IMR-90 (cell line): ENCODE data around the gene PCED1B. TPM values are rescaled to one million over a fixed set of nuclear protein-coding genes. Genes with fewer than 3 reads are reported as not detected.

Experiments used
- ATAC-seq: fragments of 200-7000 bp; cut with Tn5 transposase; 2 replicates; pipeline ENCODE4 v1.9.1; 2020; ENCODE audit warnings: low read depth, mild to moderate bottlenecking, moderate library complexity
- BruUV-seq: library from RNA; stranded (reverse); fragments of 400-500 nt; replicated peaks from 2 replicates; lab custom pipeline; 2021; lab: Mats Ljungman, UMichigan
- CTCF ChIA-PET: fragments of 300-600 bp; formaldehyde crosslinking; extraction: SDS; loops from one replicate; lab custom pipeline; 2021; ENCODE audit warnings: antibody characterized with exemption; lab: Yijun Ruan, JAX
- POLR2A ChIA-PET: fragments of 300-600 bp; sonication (Branson Sonifier 250); formaldehyde crosslinking; loops from one replicate; lab custom pipeline; 2022; ENCODE audit warnings: antibody characterized with exemption; ENCODE audit not compliant: unreplicated experiment; lab: Charles Lee
- DNase-seq: peaks from one replicate; pipeline ENCODE4 v3.0.0; 2013
- H2AFZ ChIP-seq: replicated peaks from 2 replicates; pipeline ENCODE3; 2013; ENCODE audit warnings: low read length, mild to moderate bottlenecking; ENCODE audit not compliant: poor library complexity
- H2AK5ac ChIP-seq: 2 replicates; pipeline ENCODE4 v1.6.1; 2013; ENCODE audit warnings: low read depth, low read length, inconsistent platforms
- H2AK9ac ChIP-seq: replicated peaks from 2 replicates; pipeline ENCODE3; 2013; ENCODE audit warnings: mild to moderate bottlenecking, low read depth, low read length, moderate library complexity; ENCODE audit not compliant: poor library complexity
- H2BK120ac ChIP-seq: 2 replicates; pipeline ENCODE4 v1.6.1; 2013; ENCODE audit warnings: low read depth, low read length, inconsistent platforms
- H2BK15ac ChIP-seq: 3 replicates; pipeline ENCODE4 v1.6.1; 2013; ENCODE audit warnings: low read depth, low read length, inconsistent platforms
- H2BK20ac ChIP-seq: 2 replicates; pipeline ENCODE4 v1.6.1; 2013; ENCODE audit warnings: low read depth, mild to moderate bottlenecking, inconsistent platforms, low read length, moderate library complexity
- H2BK5ac ChIP-seq: 2 replicates; pipeline ENCODE4 v1.6.1; 2013; ENCODE audit warnings: mild to moderate bottlenecking, low read depth, low read length, inconsistent platforms; ENCODE audit not compliant: poor library complexity, severe bottlenecking
- H3K14ac ChIP-seq: replicated peaks from 2 replicates; pipeline ENCODE4 v1.6.1; 2013; ENCODE audit warnings: low read depth, low read length, inconsistent platforms
- H3K18ac ChIP-seq: 2 replicates; pipeline ENCODE4 v1.6.1; 2013; ENCODE audit warnings: low read depth, low read length, control low read depth
- H3K23ac ChIP-seq: 2 replicates; pipeline ENCODE4 v1.6.1; 2013; ENCODE audit warnings: low read depth, low read length, inconsistent platforms
- H3K27ac ChIP-seq: 2 replicates; pipeline ENCODE4 v1.5.1; 2013; ENCODE audit warnings: mild to moderate bottlenecking, control low read depth, low read length; ENCODE audit not compliant: insufficient read depth
- H3K27me3 ChIP-seq: 2 replicates; pipeline ENCODE4 v1.6.1; 2013; ENCODE audit warnings: low read length; ENCODE audit not compliant: control insufficient read depth, insufficient read depth
- H3K36me3 ChIP-seq: 2 replicates; pipeline ENCODE4 v1.6.1; 2013; ENCODE audit warnings: low read length, mixed read lengths; ENCODE audit not compliant: control insufficient read depth, insufficient read depth
- H3K4ac ChIP-seq: 2 replicates; pipeline ENCODE4 v1.6.1; 2013; ENCODE audit warnings: low read depth, low read length, inconsistent platforms
- H3K4me1 ChIP-seq: 2 replicates; pipeline ENCODE4 v1.6.1; 2013; ENCODE audit warnings: low read length, mixed read lengths; ENCODE audit not compliant: control insufficient read depth, insufficient read depth
- H3K4me2 ChIP-seq: 2 replicates; pipeline ENCODE4 v1.6.1; 2013; ENCODE audit warnings: low read depth, mild to moderate bottlenecking, control low read depth, low read length, moderate library complexity
- H3K4me3 ChIP-seq: 2 replicates; pipeline ENCODE4 v1.5.1; 2013; ENCODE audit warnings: low read depth, mild to moderate bottlenecking, control low read depth, low read length, moderate library complexity; ENCODE audit not compliant: insufficient read depth
- H3K56ac ChIP-seq: 2 replicates; pipeline ENCODE4 v1.6.1; 2013; ENCODE audit warnings: low read length, inconsistent platforms; ENCODE audit not compliant: insufficient read depth; ENCODE audit errors: extremely low read depth
- H3K79me1 ChIP-seq, 2 experiments: 2 replicates each; pipeline ENCODE4 v1.6.1; 2013; ENCODE audit warnings: low read length in 2 of 2, inconsistent platforms in 1 of 2, low read depth in 1 of 2
- H3K9ac ChIP-seq: 2 replicates; pipeline ENCODE4 v1.6.1; 2013; ENCODE audit warnings: low read depth, low read length, control low read depth
- H3K9me1 ChIP-seq: 2 replicates; pipeline ENCODE4 v1.6.1; 2013; ENCODE audit warnings: low read length, inconsistent platforms; ENCODE audit not compliant: insufficient read depth
- H3K9me3 ChIP-seq: 2 replicates; pipeline ENCODE4 v1.6.1; 2013; ENCODE audit warnings: low read length; ENCODE audit not compliant: control insufficient read depth, insufficient read depth
- H4K20me1 ChIP-seq: 2 replicates; pipeline ENCODE4 v1.6.1; 2013; ENCODE audit warnings: low read length, inconsistent platforms; ENCODE audit not compliant: insufficient read depth
- H4K5ac ChIP-seq: 2 replicates; pipeline ENCODE4 v1.6.1; 2013; ENCODE audit warnings: mild to moderate bottlenecking, low read depth, low read length, control low read depth
- H4K8ac ChIP-seq, 2 experiments: 2 replicates each; pipeline ENCODE4 v1.6.1; 2013; ENCODE audit warnings: low read depth in 2 of 2, low read length in 2 of 2, control low read depth in 1 of 2, inconsistent platforms in 1 of 2
- H4K91ac ChIP-seq: 2 replicates; pipeline ENCODE4 v1.6.1; 2013; ENCODE audit warnings: low read depth, low read length, inconsistent platforms; ENCODE audit not compliant: insufficient read depth
- BHLHE40 ChIP-seq: fragments of 150-350 bp; IDR thresholded peaks from 2 replicates; pipeline ENCODE4 v1.6.1; 2016; ENCODE audit warnings: mild to moderate bottlenecking, low read depth, low read length
- whole genome bisulfite sequencing, 2 experiments: methylation state at CpG; one replicate each; pipeline versions ENCODE4 v1.1.5 to v1.1.7; 2013; ENCODE audit warnings: missing lambda C conversion rate in 2 of 2; ENCODE audit not compliant: insufficient read length in 1 of 2; ENCODE audit errors: extremely low coverage in 2 of 2; 5-methylcytosine and 5-hydroxymethylcytosine counted together
- dilution Hi-C: fragments of 300-500 bp; cut with HindIII; formaldehyde crosslinking; loops from one replicate; pipeline ENCODE4 v1.14.3; 2018; ENCODE audit warnings: low sequenced_read_pairs; ENCODE audit not compliant: unreplicated experiment
- in situ Hi-C: fragments of 300-500 bp; cut with MboI; formaldehyde crosslinking; loops from 3 replicates; pipeline ENCODE4 v1.14.3; 2019; ENCODE audit warnings: low sequenced_read_pairs, inconsistent platforms, mixed read lengths
- intact Hi-C: fragments of 100-400 bp; cut with micrococcal nuclease; formaldehyde crosslinking; loops from 2 replicates; pipeline ENCODE4 v1.10.0; 2022
- polyA plus RNA-seq, 3 experiments: library from polyadenylated mRNA; depleted of rRNA; stranded (reverse); fragments of >200 nt; gene quantifications; 2 replicates each; pipeline ENCODE4 v1.2.3, GENCODE V29; 2012; ENCODE audit warnings: low replicate concordance in 1 of 3
- total RNA-seq: library from RNA; depleted of rRNA; stranded (reverse); fragments of >200 nt; gene quantifications from 2 replicates; pipeline ENCODE4 v1.2.3, GENCODE V29; 2012
- TF ChIP-seq, protein P1 (sequence below): fragments of 150-350 bp; IDR thresholded peaks from 2 replicates; pipeline ENCODE4 v1.6.1; 2016; ENCODE audit warnings: low read depth, mild to moderate bottlenecking, low read length, moderate library complexity, borderline replicate concordance

PCED1B gene
- total and polyA plus RNA-seq, 2 of the 4 experiments (the other 2 are of a cell fraction): 0.36 to 2.6 TPM

DNA sequence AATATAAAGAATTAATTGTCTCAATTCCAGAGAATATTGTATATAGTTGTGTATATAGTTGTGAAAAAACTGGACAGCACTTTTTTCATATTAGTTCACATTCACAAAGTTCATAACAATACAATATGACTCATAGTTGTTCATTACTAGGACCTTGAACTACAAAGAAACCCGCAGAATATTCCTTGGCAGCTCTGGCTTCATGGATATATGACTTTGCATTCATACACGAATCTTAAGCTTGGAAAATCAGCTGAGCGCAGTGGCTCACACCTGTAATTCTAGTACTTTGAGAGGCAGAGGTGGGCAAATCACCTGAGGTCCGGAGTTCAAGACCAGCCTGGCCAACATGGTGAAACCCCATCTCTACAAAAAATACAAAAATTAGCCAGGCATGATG, 38.1 kb upstream of the PCED1B start:
- intact Hi-C loops: no loop called here
- no CpG with 5 or more reads among the region's 4 CpGs for WGBS, 2 experiments
- no peak overlapping the region for H3K14ac ChIP-seq
- no peaks in the 10 kb centered on the region for H3K27me3 ChIP-seq
- BruUV-seq: no TSS peak
- no peaks in the 10 kb centered on the region for H4K20me1 ChIP-seq
- no peaks in the 10 kb centered on the region for H3K4me1 ChIP-seq
- DNase-seq: no peak
- no peak overlapping the region for H2AK5ac ChIP-seq
- H3K27ac ChIP-seq: no peak overlapping the region
- TF ChIP-seq, protein P1, sequence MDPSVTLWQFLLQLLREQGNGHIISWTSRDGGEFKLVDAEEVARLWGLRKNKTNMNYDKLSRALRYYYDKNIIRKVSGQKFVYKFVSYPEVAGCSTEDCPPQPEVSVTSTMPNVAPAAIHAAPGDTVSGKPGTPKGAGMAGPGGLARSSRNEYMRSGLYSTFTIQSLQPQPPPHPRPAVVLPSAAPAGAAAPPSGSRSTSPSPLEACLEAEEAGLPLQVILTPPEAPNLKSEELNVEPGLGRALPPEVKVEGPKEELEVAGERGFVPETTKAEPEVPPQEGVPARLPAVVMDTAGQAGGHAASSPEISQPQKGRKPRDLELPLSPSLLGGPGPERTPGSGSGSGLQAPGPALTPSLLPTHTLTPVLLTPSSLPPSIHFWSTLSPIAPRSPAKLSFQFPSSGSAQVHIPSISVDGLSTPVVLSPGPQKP: no peak
- TF ChIP-seq BHLHE40: no peak
- H3K18ac ChIP-seq: no peak overlapping the region
- H3K9me3 ChIP-seq: no peaks in the 10 kb centered on the region
- no peaks in the 10 kb centered on the region for H3K79me1 ChIP-seq
- no peak overlapping the region for H3K4ac ChIP-seq
- no peak overlapping the region for H2BK20ac ChIP-seq
- H4K5ac ChIP-seq: no peak overlapping the region
- H3K36me3 ChIP-seq: no peaks in the 10 kb centered on the region
- no peak overlapping the region for H2BK120ac ChIP-seq
- CTCF ChIA-PET: interaction anchor here (1.8 kb wide), 1 partner anchor 9 kb away, joined by 5 read pairs; no protein-coding TSS in a partner anchor
- in situ Hi-C loops: no loop called here
- H3K9ac ChIP-seq: no peak overlapping the region
- POLR2A ChIA-PET: no interaction called here
- dilution Hi-C loops: no loop called here
- H2BK15ac ChIP-seq: no peak overlapping the region
- H4K91ac ChIP-seq: no peak overlapping the region
- no peak overlapping the region for H2BK5ac ChIP-seq
- no peak overlapping the region for H4K8ac ChIP-seq
- H3K56ac ChIP-seq: no peak overlapping the region
- ATAC-seq: no peak
- no peak overlapping the region for H2AK9ac ChIP-seq
- H3K4me3 ChIP-seq: no peak overlapping the region
- H3K4me2 ChIP-seq: no peak overlapping the region
- H2AFZ ChIP-seq: no peak overlapping the region
- no peaks in the 10 kb centered on the region for H3K9me1 ChIP-seq
- no peak overlapping the region for H3K23ac ChIP-seq
